HCT116 (cell line): ENCODE data around the gene SMAP2. TPM values are rescaled to one million over a fixed set of nuclear protein-coding genes. Genes with fewer than 3 reads are reported as not detected.

Source experiments
- ATAC-seq: fragments of 200-7000 bp; cut with Tn5 transposase; 2 replicates; pipeline ENCODE4 v1.9.1; 2020; ENCODE audit warnings: mild to moderate bottlenecking, moderate library complexity
- BruUV-seq: library from RNA; stranded (reverse); fragments of 400-500 nt; replicated peaks from 2 replicates; lab custom pipeline; 2021; lab: Mats Ljungman, UMichigan
- CTCF ChIA-PET: fragments of 300-600 bp; sonication (Branson Sonifier 250); formaldehyde crosslinking; loops from one replicate; lab custom pipeline; 2021; ENCODE audit warnings: antibody characterized with exemption; lab: Charles Lee
- POLR2A ChIA-PET: fragments of 300-600, 350-600 bp; sonication (Branson Sonifier 250); formaldehyde crosslinking; loops from one replicate; lab custom pipeline; 2021; ENCODE audit warnings: antibody characterized with exemption; lab: Charles Lee
- RAD21 ChIA-PET, 2 experiments: fragments of 300-600 bp; sonication (Branson Sonifier 250); formaldehyde crosslinking; loops; one replicate each; lab custom pipeline; 2023; ENCODE audit warnings: low total read pairs in 2 of 2; ENCODE audit not compliant: uncharacterized antibody in 2 of 2, unreplicated experiment in 2 of 2, low non-redundant PET in 1 of 2; lab: Charles Lee
- DNase-seq: peaks from one replicate; pipeline ENCODE4 v3.0.0-alpha.2; 2010; ENCODE audit warnings: low read depth, low spot score
- H2AFZ ChIP-seq: fragments of 200-600 bp; shearing (Covaris generic), sonication (generic); 2 replicates; pipeline ENCODE4 v1.6.1; 2017; ENCODE audit warnings: low read depth, mixed run types, mixed read lengths, antibody characterized with exemption, low read length; ENCODE audit not compliant: poor library complexity, severe bottlenecking
- H3K27ac ChIP-seq: 2 replicates; pipeline ENCODE4 v1.5.1; 2012; ENCODE audit warnings: low read depth, low read length
- H3K27me3 ChIP-seq: fragments of 200-600 bp; sonication (generic); 2 replicates; pipeline ENCODE4 v1.6.1; 2016; ENCODE audit warnings: mixed run types, low read length, mixed read lengths; ENCODE audit not compliant: insufficient read depth
- H3K36me3 ChIP-seq, 2 experiments: fragments of 200-500 bp in 1 of 2; fragments of 200-600 bp in 1 of 2; sonication (Bioruptor generic) in 1 of 2; sonication (generic) in 1 of 2; 2 replicates each; pipeline versions ENCODE4 v1.5.1 to v1.6.1; 2014 to 2016; ENCODE audit warnings: low read length in 2 of 2, inconsistent platforms in 1 of 2, mixed read lengths in 1 of 2, mixed run types in 1 of 2; ENCODE audit not compliant: insufficient read depth in 2 of 2, control insufficient read depth in 1 of 2
- H3K4me1 ChIP-seq, 2 experiments: fragments of 200-600 bp in 1 of 2; sonication (generic) in 1 of 2; 2 replicates each; pipeline versions ENCODE4 v1.5.1 to v1.6.1; 2012 to 2017; ENCODE audit warnings: low read length in 2 of 2, inconsistent platforms in 1 of 2, mild to moderate bottlenecking in 1 of 2, mixed read lengths in 1 of 2, mixed run types in 1 of 2, moderate library complexity in 1 of 2; ENCODE audit not compliant: insufficient read depth in 2 of 2, control insufficient read depth in 1 of 2
- H3K4me2 ChIP-seq: fragments of 200-600 bp; sonication (generic); 2 replicates; pipeline ENCODE4 v1.6.1; 2017; ENCODE audit warnings: mixed run types, low read length, mixed read lengths
- H3K4me3 ChIP-seq, 2 experiments: fragments of 200-600 bp in 1 of 2; sonication (generic) in 1 of 2; replicated peaks in 1 of 2; 2 replicates each; pipeline ENCODE4 v1.5.1; 2011 to 2016; ENCODE audit warnings: low read length in 2 of 2, control low read depth in 1 of 2, low read depth in 1 of 2, mild to moderate bottlenecking in 1 of 2, mixed read lengths in 1 of 2, mixed run types in 1 of 2
- H3K79me2 ChIP-seq: fragments of 200-600 bp; sonication (generic); 2 replicates; pipeline ENCODE4 v1.6.1; 2017; ENCODE audit warnings: mild to moderate bottlenecking, mixed run types, low read length, moderate library complexity, mixed read lengths; ENCODE audit not compliant: insufficient read depth
- H3K9ac ChIP-seq: fragments of 200-600 bp; sonication (generic); 2 replicates; pipeline ENCODE4 v1.6.1; 2016; ENCODE audit warnings: low read length, mixed read lengths
- H3K9me2 ChIP-seq: fragments of 200-600 bp; sonication (generic), shearing (Covaris generic); 2 replicates; pipeline ENCODE4 v1.6.1; 2017; ENCODE audit warnings: mixed run types, mild to moderate bottlenecking, moderate library complexity; ENCODE audit not compliant: insufficient read depth
- H3K9me3 ChIP-seq, 2 experiments: fragments of 200-500 bp in 1 of 2; fragments of 200-600 bp in 1 of 2; sonication (Bioruptor generic) in 1 of 2; sonication (generic) in 1 of 2; 2 replicates each; pipeline ENCODE4 v1.6.1; 2014 to 2017; ENCODE audit warnings: low read length in 2 of 2, mixed read lengths in 2 of 2, inconsistent platforms in 1 of 2, low read depth in 1 of 2, mild to moderate bottlenecking in 1 of 2, mixed run types in 1 of 2, moderate library complexity in 1 of 2; ENCODE audit not compliant: control insufficient read depth in 1 of 2, insufficient read depth in 1 of 2
- H4K20me1 ChIP-seq: fragments of 200-600 bp; sonication (generic), shearing (Covaris generic); 2 replicates; pipeline ENCODE4 v1.6.1; 2017; ENCODE audit warnings: mixed run types, mild to moderate bottlenecking, moderate library complexity; ENCODE audit not compliant: insufficient read depth
- ATF3 ChIP-seq: IDR thresholded peaks from 2 replicates; pipeline ENCODE4 v1.6.1; 2012
- CBX3 ChIP-seq: IDR thresholded peaks from 2 replicates; pipeline ENCODE4 v1.6.1; 2012; ENCODE audit warnings: low read depth
- CTCF ChIP-seq, 3 experiments: fragments of 200-600 bp in 1 of 3; sonication (generic) in 1 of 3; IDR thresholded peaks in 2 of 3; conservative IDR thresholded peaks in 1 of 3; 2 replicates each; pipeline ENCODE4 v1.5.1; 2012 to 2017; ENCODE audit warnings: low read depth in 2 of 3, low read length in 2 of 3, antibody characterized with exemption in 1 of 3, borderline replicate concordance in 1 of 3, control low read depth in 1 of 3, mild to moderate bottlenecking in 1 of 3, mixed read lengths in 1 of 3, mixed run types in 1 of 3, moderate library complexity in 1 of 3; ENCODE audit not compliant: insufficient read depth in 1 of 3
- EGR1 ChIP-seq: IDR thresholded peaks from 2 replicates; pipeline ENCODE4 v1.6.1; 2012; ENCODE audit warnings: low read depth
- ELF1 ChIP-seq: IDR thresholded peaks from 2 replicates; pipeline ENCODE4 v1.6.1; 2012; ENCODE audit warnings: low read depth, borderline replicate concordance
- EZH2 ChIP-seq: fragments of 200-600 bp; sonication (generic); IDR thresholded peaks from 2 replicates; pipeline ENCODE4 v1.6.1; 2017; ENCODE audit warnings: antibody characterized with exemption, mixed run types
- EZH2phosphoT487 ChIP-seq: fragments of 200-600 bp; IDR thresholded peaks from 2 replicates; pipeline ENCODE4 v1.6.1; 2018; ENCODE audit warnings: antibody characterized with exemption, borderline replicate concordance
- FOSL1 ChIP-seq: IDR thresholded peaks from 2 replicates; pipeline ENCODE4 v1.6.1; 2012; ENCODE audit warnings: low read depth
- JUND ChIP-seq: IDR thresholded peaks from 2 replicates; pipeline ENCODE4 v1.6.1; 2012
- MAX ChIP-seq: IDR thresholded peaks from 2 replicates; pipeline ENCODE4 v1.6.1; 2012
- POLR2A ChIP-seq: IDR thresholded peaks from 2 replicates; pipeline ENCODE4 v1.7.0; 2011; ENCODE audit warnings: borderline replicate concordance; ENCODE audit not compliant: insufficient read depth, insufficient read length; ENCODE audit errors: extremely low read depth
- POLR2AphosphoS5 ChIP-seq: IDR thresholded peaks from 2 replicates; pipeline ENCODE4 v1.6.1; 2011; ENCODE audit warnings: mild to moderate bottlenecking, low read depth, low read length, moderate library complexity
- RAD21 ChIP-seq: IDR thresholded peaks from 2 replicates; pipeline ENCODE4 v1.6.1; 2012; ENCODE audit warnings: low read depth, mild to moderate bottlenecking
- REST ChIP-seq: IDR thresholded peaks from 2 replicates; pipeline ENCODE4 v1.6.1; 2012; ENCODE audit warnings: low read depth
- SRF ChIP-seq: IDR thresholded peaks from 2 replicates; pipeline ENCODE4 v1.6.1; 2012; ENCODE audit warnings: low read depth
- TCF7L2 ChIP-seq: IDR thresholded peaks from 2 replicates; pipeline ENCODE4 v1.7.0; 2011; ENCODE audit warnings: borderline replicate concordance, inconsistent platforms; ENCODE audit not compliant: insufficient read depth, insufficient read length; ENCODE audit errors: extremely low read depth
- YY1 ChIP-seq: IDR thresholded peaks from 2 replicates; pipeline ENCODE4 v1.6.1; 2011; ENCODE audit warnings: low read length, low read depth, moderate library complexity, mild to moderate bottlenecking; ENCODE audit not compliant: insufficient replicate concordance; ENCODE audit errors: extremely low read depth
- ZBTB33 ChIP-seq: IDR thresholded peaks from 2 replicates; pipeline ENCODE4 v1.6.1; 2011; ENCODE audit warnings: mild to moderate bottlenecking, low read length, moderate library complexity; ENCODE audit not compliant: insufficient replicate concordance; ENCODE audit errors: extremely low read depth
- ZFX ChIP-seq: fragments of 450-650 bp; IDR thresholded peaks from 2 replicates; pipeline ENCODE4 v1.6.1; 2017
- intact Hi-C: fragments of 100-400 bp; cut with micrococcal nuclease; formaldehyde crosslinking; loops from 2 replicates; pipeline ENCODE4 v1.10.0; 2022
- total RNA-seq: library from RNA; stranded (reverse); gene quantifications from one replicate; pipeline ENCODE4 v1.2.1, GENCODE V29; 2021; ENCODE audit not compliant: unreplicated experiment

The SMAP2 gene
- total RNA-seq, 1 experiment from 2014 or later, result 16.4 TPM

GRCh38 chr1:40423951-40424618 lies 50.6 kb downstream of the SMAP2 start:
- intact Hi-C loops, result no loop called here
- ATAC-seq (no peak), DNase-seq (no peak)
- H3K4me3 ChIP-seq, result no peak overlapping the region
- H3K4me2 ChIP-seq, result no peak overlapping the region
- no peaks in the 10 kb centered on the region for H3K9me2 ChIP-seq
- ChIA-PET CTCF (interaction anchor here (0.9 to 1.4 kb wide), 2 partner anchors 19 to 85 kb away, joined by 3 read pairs; no protein-coding TSS in a partner anchor), RAD21 (no interaction called here), POLR2A (no interaction called here)
- no peaks in the 10 kb centered on the region for H3K4me1 ChIP-seq
- no peaks in the 10 kb centered on the region for H3K27me3 ChIP-seq
- no peaks in the 10 kb centered on the region for H3K36me3 ChIP-seq
- H3K79me2 ChIP-seq, result no peaks in the 10 kb centered on the region
- no peak overlapping the region for H3K27ac ChIP-seq
- H3K9ac ChIP-seq, result no peak overlapping the region
- TF ChIP-seq EZH2phosphoT487 (no peak), ZBTB33 (no peak), EGR1 (no peak), SRF (no peak), FOSL1 (no peak), RAD21 (no peak), ZFX (no peak), POLR2A (no peak), TCF7L2 (no peak), REST (no peak), EZH2 (no peak), ELF1 (no peak), MAX (no peak), JUND (no peak), CTCF (IDR thresholded peaks at IDR 0.05 in 2 of 3, conservative IDR thresholded peaks at IDR 0.05 in 1 of 3; ENCODE audit: borderline replicate concordance in 1 of 3, insufficient read depth in 1 of 3, low read depth in 2 of 3, low read length in 2 of 3) (no peak), POLR2AphosphoS5 (no peak), YY1 (no peak), ATF3 (no peak), CBX3 (no peak)
- H2AFZ ChIP-seq, result no peak overlapping the region
- no TSS peak for BruUV-seq
- no peaks in the 10 kb centered on the region for H4K20me1 ChIP-seq
- H3K9me3 ChIP-seq, result no peaks in the 10 kb centered on the region
